Transverse colon (tissue), 4 donors: Measurements from ENCODE around the gene SOX5. TPM values are rescaled to one million over a fixed set of nuclear protein-coding genes. Genes with fewer than 3 reads are reported as not detected.

Experiments used
- DNase-seq: peaks from one replicate; pipeline ENCODE4 v3.0.0-alpha.2; 2019
- H3K27ac ChIP-seq, 4 donors: fragments of 200-600 bp; sonication (generic); 2 replicates each; pipeline ENCODE4 v1.5.1; 2016 to 2018; ENCODE audit warnings: inconsistent platforms in 4 of 4
- H3K27me3 ChIP-seq: fragments of 200-600 bp; sonication (generic); 2 replicates; pipeline ENCODE4 v1.5.1; 2017; ENCODE audit warnings: inconsistent platforms
- H3K36me3 ChIP-seq, 4 donors: fragments of 200-600 bp; sonication (generic); 2 replicates each; pipeline ENCODE4 v1.5.1; 2017 to 2019; ENCODE audit warnings: inconsistent platforms in 4 of 4
- H3K4me1 ChIP-seq, 4 donors: fragments of 200-600 bp; sonication (generic); 2 replicates each; pipeline ENCODE4 v1.5.1; 2017 to 2020; ENCODE audit warnings: inconsistent platforms in 4 of 4
- H3K4me3 ChIP-seq, 4 donors: fragments of 200-600 bp; sonication (generic); 1 replicate in 1 of 4; 2 replicates in 3 of 4; pipeline versions ENCODE4 v1.5.1 to v1.6.1; 2017 to 2019; ENCODE audit warnings: inconsistent platforms in 4 of 4
- H3K9me3 ChIP-seq, 2 donors: fragments of 200-600 bp; sonication (generic); 2 replicates each; pipeline ENCODE4 v1.5.1; 2017 to 2019; ENCODE audit warnings: inconsistent platforms in 2 of 2
- CTCF ChIP-seq, 5 experiments: fragments of 200-600 bp in 3 of 5; fragments of 450-650 bp in 2 of 5; sonication (generic) in 3 of 5; IDR thresholded peaks; 1 replicate in 2 of 5; 2 replicates in 3 of 5; pipeline ENCODE4 v1.5.1; 2016 to 2017; ENCODE audit warnings: antibody characterized with exemption in 5 of 5, inconsistent platforms in 3 of 5, mild to moderate bottlenecking in 2 of 5, moderate library complexity in 1 of 5
- EP300 ChIP-seq: sonication (generic); formaldehyde crosslinking; IDR thresholded peaks from one replicate; pipeline ENCODE4 v1.6.1; 2017; ENCODE audit warnings: antibody characterized with exemption, low read depth
- POLR2A ChIP-seq: fragments of 450-650 bp; IDR thresholded peaks from one replicate; pipeline ENCODE4 v1.6.1; 2016; ENCODE audit warnings: antibody characterized with exemption, mild to moderate bottlenecking, moderate library complexity
- POLR2AphosphoS5 ChIP-seq, 3 donors: sonication (generic); formaldehyde crosslinking; IDR thresholded peaks; one replicate each; pipeline ENCODE4 v1.6.1; 2016; ENCODE audit warnings: antibody characterized with exemption in 3 of 3
- WGBS, 2 donors: methylation state at CpG; one replicate each; pipeline ENCODE4 v1.1.5; 2018; ENCODE audit warnings: low coverage in 1 of 2; 5-methylcytosine and 5-hydroxymethylcytosine counted together
- in situ Hi-C, 4 donors: fragments of 200-750 bp; cut with MboI; loops; one replicate each; pipeline versions ENCODE4 v1.15.0 to v1.15.1; 2017; ENCODE audit warnings: low sequenced_read_pairs in 3 of 4, low pct_ligation_motif_present in 1 of 4, low pct_unique_long_range_greater_than_20kb in 1 of 4
- intact Hi-C: fragments of 100-400 bp; cut with DNase I; formaldehyde crosslinking; loops from one replicate; pipeline ENCODE4 v1.15.1; 2023; ENCODE audit warnings: low total_unique reads
- total RNA-seq, 4 donors: library from RNA; depleted of rRNA; stranded (reverse); fragments of >200 nt; gene quantifications; one replicate each; pipeline ENCODE4 v1.1.0, GENCODE V29; 2016

Gene SOX5
- total RNA-seq, 4 donors from 2014 or later: 1.00 to 9.8 (median 3.2) TPM

GRCh38 chr12:23758608-23759007, 190.9 kb downstream of the SOX5 start:
- intact Hi-C loops: no loop called here
- TF ChIP-seq CTCF (IDR thresholded peaks at IDR 0.05): no peak
- no peak for TF ChIP-seq POLR2AphosphoS5 (IDR thresholded peaks at IDR 0.05)
- TF ChIP-seq POLR2A: no peak
- no peak for TF ChIP-seq EP300
- H3K4me1 ChIP-seq: no peaks in the 10 kb centered on the region
- 79% methylated on average over 3 of the region's 3 CpGs; no CpG with 5 or more reads in 1 of the 2 donors for WGBS, 2 donors
- H3K36me3 ChIP-seq: no peaks in the 10 kb centered on the region
- in situ Hi-C loops: no loop called here
- no peak overlapping the region for H3K4me3 ChIP-seq
- no peaks in the 10 kb centered on the region for H3K27me3 ChIP-seq
- no peaks in the 10 kb centered on the region for H3K9me3 ChIP-seq
- no peak overlapping the region for H3K27ac ChIP-seq
- no peak for DNase-seq

DNA sequence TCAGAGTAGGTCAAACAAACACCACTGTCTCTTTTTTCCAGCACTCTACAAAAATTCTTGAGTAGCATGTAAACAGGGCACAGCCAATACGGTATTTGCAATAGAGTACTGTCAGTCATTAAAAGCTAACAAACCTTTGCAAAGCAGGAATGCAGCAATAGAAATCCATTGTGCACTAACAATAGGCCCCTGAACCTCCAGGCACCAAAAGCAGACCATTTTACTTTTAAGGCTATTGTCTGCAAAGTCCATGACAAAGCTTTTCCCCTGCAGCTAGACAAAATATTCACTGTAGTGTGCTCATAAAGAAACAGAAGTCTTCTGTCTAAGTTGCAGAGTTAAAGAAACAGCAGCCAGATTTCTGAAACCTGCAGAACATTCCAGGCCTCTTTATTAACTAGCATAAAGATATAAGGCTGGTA, 191.9 kb downstream of the SOX5 start:
- intact Hi-C loops (no loop called here), in situ Hi-C loops (no loop called here)
- H3K27ac ChIP-seq: no peak overlapping the region
- no peak for DNase-seq
- no peak overlapping the region for H3K4me3 ChIP-seq
- no peaks in the 10 kb centered on the region for H3K9me3 ChIP-seq
- no peaks in the 10 kb centered on the region for H3K4me1 ChIP-seq
- 38% methylated on average over 1 of the region's 1 CpG; no CpG with 5 or more reads in 1 of the 2 donors for WGBS, 2 donors
- TF ChIP-seq POLR2A: no peak
- TF ChIP-seq POLR2AphosphoS5 (IDR thresholded peaks at IDR 0.05): no peak
- TF ChIP-seq CTCF (IDR thresholded peaks at IDR 0.05): no peak
- no peak for TF ChIP-seq EP300
- H3K27me3 ChIP-seq: no peaks in the 10 kb centered on the region
- no peaks in the 10 kb centered on the region for H3K36me3 ChIP-seq

DNA sequence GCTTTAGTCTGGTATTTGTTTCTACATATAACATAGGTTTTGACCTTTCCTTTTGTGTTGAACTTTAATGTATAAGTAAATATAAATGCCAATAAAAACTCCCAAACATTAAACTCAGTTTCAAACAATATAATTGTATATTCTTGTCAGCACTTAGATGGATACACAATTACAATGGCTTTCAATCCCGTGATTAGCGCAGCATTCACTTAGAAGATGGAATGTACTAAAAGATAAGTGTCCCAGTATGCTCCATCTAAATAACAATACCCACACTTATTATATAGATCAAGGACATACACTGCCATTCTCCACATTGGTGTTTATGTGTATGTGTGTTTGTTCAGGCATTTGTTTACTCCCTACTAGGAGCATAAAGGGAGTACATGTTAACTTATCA, 193.1 kb downstream of the SOX5 start:
- Histone ChIP-seq H3K9me3 (no peaks in the 10 kb centered on the region), H3K4me1 (no peaks in the 10 kb centered on the region), H3K27me3 (no peaks in the 10 kb centered on the region), H3K36me3 (no peaks in the 10 kb centered on the region), H3K4me3 (no peak overlapping the region), H3K27ac (no peak overlapping the region)
- intact Hi-C loops (no loop called here), in situ Hi-C loops (no loop called here)
- TF ChIP-seq POLR2A: no peak
- TF ChIP-seq CTCF (IDR thresholded peaks at IDR 0.05): no peak
- TF ChIP-seq POLR2AphosphoS5 (IDR thresholded peaks at IDR 0.05): no peak
- TF ChIP-seq EP300: no peak
- 83 to 94% methylated on average over 2 of the region's 2 CpGs for WGBS, 2 donors
- DNase-seq: no peak

DNA sequence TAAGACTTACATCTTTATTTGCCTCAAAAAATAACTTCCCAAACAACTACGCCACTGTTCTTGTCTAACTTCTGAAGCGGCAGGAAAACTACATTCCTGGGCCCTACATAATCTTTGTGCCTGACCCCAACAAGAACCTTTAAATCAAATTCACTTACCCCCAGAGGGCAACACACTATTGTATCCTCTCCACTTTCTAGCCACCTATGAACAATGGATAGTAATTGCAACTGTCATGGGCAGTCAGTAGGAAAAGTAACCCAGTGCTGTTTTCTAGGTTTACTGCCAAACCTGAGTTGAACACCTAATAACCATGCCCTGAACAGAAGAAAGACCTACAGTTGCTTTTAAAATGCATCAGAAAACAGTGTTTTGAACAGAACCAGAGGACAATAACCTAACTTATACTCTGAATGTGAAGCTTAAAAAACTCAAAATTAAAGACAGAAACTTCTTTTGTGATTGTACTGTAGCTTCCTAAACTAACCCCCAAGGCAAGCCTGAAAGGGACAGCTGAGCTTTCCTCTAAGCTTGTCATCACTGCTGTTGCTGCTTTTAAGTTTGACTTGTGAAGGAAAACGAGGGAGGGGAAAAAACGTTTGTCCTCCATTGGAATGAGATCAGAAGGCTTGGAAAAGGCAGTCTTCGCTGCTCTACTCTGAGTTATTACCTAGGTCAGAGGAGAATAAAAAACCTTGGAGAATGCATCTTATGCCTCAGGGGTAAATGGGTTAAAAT, 195.7 kb downstream of the SOX5 start:
- no peak for DNase-seq
- Histone ChIP-seq H3K27me3 (no peaks in the 10 kb centered on the region), H3K27ac (no peak overlapping the region), H3K4me3 (no peak overlapping the region), H3K4me1 (no peaks in the 10 kb centered on the region), H3K9me3 (no peaks in the 10 kb centered on the region), H3K36me3 (no peaks in the 10 kb centered on the region)
- intact Hi-C loops: no loop called here
- TF ChIP-seq EP300 (no peak), CTCF (IDR thresholded peaks at IDR 0.05) (no peak), POLR2AphosphoS5 (IDR thresholded peaks at IDR 0.05) (no peak), POLR2A (no peak)
- WGBS, 2 donors: 76 to 77% methylated on average over 5 of the region's 5 CpGs
- in situ Hi-C loops: no loop called here
